Measurements from ENCODE around the gene POLD2.

GRCh38 chr7:44140341-44140740 lies 17.0 kb upstream of the POLD2 start:
- TF ChIP-seq CTCF (IDR thresholded peaks at IDR 0.05) (no peak), POLR2A (IDR thresholded peaks at IDR 0.05) (no peak)
